Measurements from ENCODE around the gene TBX2.

The TBX2 gene

DNA sequence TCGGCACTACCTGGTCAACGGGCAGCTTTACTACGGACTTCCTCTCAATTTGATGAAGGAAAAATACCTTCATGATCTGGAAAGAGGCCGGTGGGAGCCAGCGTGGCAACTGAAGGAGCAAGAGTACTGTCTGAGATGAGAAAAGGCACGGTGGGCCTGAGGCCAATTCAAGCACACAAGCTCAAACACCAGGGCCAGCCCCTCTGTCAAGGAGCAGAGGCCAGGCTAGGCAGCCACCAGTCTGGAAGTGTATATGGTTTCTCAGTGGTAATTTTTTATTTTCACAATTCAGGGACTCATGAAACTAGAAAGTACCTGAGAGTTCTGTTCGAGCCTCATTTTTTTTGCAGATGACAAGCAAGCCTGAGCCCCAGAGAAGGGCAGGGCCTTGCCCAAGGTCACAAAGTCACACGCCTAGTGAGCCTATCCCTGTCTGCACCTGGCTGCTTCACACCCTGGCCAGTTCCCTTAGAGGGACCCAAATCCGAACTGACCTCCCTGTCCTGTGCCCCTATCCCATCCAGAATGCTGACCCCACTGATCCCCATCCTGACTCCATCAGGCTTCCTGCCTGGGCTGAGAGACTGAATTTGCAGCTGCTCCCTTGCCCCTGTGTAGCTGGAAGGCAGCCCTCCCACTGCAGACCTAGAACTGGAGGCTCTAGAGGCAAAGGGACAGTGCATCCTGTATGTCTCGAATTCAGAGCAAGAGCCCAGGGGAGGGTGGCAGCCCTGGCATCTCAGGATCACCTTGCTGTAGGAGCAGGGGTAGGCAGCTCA, 4.8 kb upstream of the TBX2 start:
- no peak for ATAC-seq
- TF ChIP-seq, protein P1, sequence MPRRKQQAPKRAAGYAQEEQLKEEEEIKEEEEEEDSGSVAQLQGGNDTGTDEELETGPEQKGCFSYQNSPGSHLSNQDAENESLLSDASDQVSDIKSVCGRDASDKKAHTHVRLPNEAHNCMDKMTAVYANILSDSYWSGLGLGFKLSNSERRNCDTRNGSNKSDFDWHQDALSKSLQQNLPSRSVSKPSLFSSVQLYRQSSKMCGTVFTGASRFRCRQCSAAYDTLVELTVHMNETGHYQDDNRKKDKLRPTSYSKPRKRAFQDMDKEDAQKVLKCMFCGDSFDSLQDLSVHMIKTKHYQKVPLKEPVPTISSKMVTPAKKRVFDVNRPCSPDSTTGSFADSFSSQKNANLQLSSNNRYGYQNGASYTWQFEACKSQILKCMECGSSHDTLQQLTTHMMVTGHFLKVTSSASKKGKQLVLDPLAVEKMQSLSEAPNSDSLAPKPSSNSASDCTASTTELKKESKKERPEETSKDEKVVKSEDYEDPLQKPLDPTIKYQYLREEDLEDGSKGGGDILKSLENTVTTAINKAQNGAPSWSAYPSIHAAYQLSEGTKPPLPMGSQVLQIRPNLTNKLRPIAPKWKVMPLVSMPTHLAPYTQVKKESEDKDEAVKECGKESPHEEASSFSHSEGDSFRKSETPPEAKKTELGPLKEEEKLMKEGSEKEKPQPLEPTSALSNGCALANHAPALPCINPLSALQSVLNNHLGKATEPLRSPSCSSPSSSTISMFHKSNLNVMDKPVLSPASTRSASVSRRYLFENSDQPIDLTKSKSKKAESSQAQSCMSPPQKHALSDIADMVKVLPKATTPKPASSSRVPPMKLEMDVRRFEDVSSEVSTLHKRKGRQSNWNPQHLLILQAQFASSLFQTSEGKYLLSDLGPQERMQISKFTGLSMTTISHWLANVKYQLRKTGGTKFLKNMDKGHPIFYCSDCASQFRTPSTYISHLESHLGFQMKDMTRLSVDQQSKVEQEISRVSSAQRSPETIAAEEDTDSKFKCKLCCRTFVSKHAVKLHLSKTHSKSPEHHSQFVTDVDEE (CRISPR knock-in tag; IDR thresholded peaks at IDR 0.05), result 0 out of 2 replicates have a peak, but pooled peaks have one; percentile 4
- TF ChIP-seq ESRRG (CRISPR knock-in tag; IDR thresholded peaks at IDR 0.05) (no peak), ZFP3 (CRISPR knock-in tag; IDR thresholded peaks at IDR 0.05) (0 out of 2 replicates have a peak, but pooled peaks have one; percentile 4), PPARA (CRISPR knock-in tag; IDR thresholded peaks at IDR 0.05; ENCODE audit: borderline replicate concordance) (no peak)
- TF ChIP-seq, protein P2, sequence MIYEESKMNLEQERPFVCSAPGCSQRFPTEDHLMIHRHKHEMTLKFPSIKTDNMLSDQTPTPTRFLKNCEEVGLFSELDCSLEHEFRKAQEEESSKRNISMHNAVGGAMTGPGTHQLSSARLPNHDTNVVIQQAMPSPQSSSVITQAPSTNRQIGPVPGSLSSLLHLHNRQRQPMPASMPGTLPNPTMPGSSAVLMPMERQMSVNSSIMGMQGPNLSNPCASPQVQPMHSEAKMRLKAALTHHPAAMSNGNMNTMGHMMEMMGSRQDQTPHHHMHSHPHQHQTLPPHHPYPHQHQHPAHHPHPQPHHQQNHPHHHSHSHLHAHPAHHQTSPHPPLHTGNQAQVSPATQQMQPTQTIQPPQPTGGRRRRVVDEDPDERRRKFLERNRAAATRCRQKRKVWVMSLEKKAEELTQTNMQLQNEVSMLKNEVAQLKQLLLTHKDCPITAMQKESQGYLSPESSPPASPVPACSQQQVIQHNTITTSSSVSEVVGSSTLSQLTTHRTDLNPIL (CRISPR knock-in tag; IDR thresholded peaks at IDR 0.05; ENCODE audit: low read depth), result no peak

DNA sequence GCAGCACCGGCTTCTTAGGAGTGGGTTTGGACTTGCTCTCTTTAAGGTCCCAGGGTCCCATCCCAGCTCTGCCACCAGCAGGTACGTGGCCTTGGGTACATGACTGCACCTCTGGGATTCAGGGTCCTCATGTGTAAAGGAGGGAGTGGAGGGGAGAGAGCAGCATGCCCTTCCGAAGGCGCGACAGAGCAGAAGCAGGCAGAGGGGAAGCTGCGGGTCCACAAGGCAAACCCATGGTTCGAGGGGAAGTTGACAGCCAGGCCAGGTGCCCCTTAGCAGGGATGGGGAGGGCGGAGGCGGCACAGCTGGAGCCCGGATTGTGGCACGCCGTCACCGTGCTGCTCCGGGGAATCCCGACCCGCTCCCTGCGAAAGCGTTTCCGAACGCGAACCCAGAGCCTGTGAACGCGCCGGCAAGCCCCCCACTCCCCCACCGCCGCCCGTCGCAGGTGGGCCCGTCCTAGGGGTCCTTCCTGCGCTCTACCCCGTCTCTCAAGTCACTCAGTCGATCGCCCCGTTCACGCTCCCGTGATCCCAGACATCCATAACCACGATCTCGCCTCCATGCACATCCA, 4.1 kb upstream of the TBX2 start:
- TF ChIP-seq OSR1 (CRISPR knock-in tag; IDR thresholded peaks at IDR 0.05) (no peak), ISL1 (CRISPR knock-in tag; IDR thresholded peaks at IDR 0.05) (no peak), BACH2 (CRISPR knock-in tag; IDR thresholded peaks at IDR 0.05; ENCODE audit: borderline replicate concordance) (no peak), ZNF8 (CRISPR knock-in tag; IDR thresholded peaks at IDR 0.05) (no peak), GLIS3 (CRISPR knock-in tag; IDR thresholded peaks at IDR 0.05) (no peak), CSDC2 (CRISPR knock-in tag; IDR thresholded peaks at IDR 0.05) (no peak), ZFP30 (CRISPR knock-in tag; IDR thresholded peaks at IDR 0.05) (no peak), TOX (CRISPR knock-in tag; IDR thresholded peaks at IDR 0.05; ENCODE audit: borderline replicate concordance) (no peak), ARNTL (CRISPR knock-in tag; IDR thresholded peaks at IDR 0.05; ENCODE audit: borderline replicate concordance, low read depth) (no peak), PPARA (CRISPR knock-in tag; IDR thresholded peaks at IDR 0.05; ENCODE audit: borderline replicate concordance) (no peak), TCF4 (CRISPR knock-in tag; IDR thresholded peaks at IDR 0.05; ENCODE audit: borderline replicate concordance) (no peak), ESRRG (CRISPR knock-in tag; IDR thresholded peaks at IDR 0.05) (no peak), ZNF565 (CRISPR knock-in tag; conservative IDR thresholded peaks at IDR 0.05; ENCODE audit: low read depth) (no peak), RARB (CRISPR knock-in tag; IDR thresholded peaks at IDR 0.05) (no peak)
- TF ChIP-seq, protein P1 (CRISPR knock-in tag; IDR thresholded peaks at IDR 0.05), result no peak
- TF ChIP-seq, protein P3, sequence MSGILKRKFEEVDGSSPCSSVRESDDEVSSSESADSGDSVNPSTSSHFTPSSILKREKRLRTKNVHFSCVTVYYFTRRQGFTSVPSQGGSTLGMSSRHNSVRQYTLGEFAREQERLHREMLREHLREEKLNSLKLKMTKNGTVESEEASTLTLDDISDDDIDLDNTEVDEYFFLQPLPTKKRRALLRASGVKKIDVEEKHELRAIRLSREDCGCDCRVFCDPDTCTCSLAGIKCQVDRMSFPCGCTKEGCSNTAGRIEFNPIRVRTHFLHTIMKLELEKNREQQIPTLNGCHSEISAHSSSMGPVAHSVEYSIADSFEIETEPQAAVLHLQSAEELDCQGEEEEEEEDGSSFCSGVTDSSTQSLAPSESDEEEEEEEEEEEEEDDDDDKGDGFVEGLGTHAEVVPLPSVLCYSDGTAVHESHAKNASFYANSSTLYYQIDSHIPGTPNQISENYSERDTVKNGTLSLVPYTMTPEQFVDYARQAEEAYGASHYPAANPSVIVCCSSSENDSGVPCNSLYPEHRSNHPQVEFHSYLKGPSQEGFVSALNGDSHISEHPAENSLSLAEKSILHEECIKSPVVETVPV (CRISPR knock-in tag; IDR thresholded peaks at IDR 0.05), result no peak
- TF ChIP-seq, protein P2 (CRISPR knock-in tag; IDR thresholded peaks at IDR 0.05; ENCODE audit: low read depth), result no peak
- TF ChIP-seq, protein P4, sequence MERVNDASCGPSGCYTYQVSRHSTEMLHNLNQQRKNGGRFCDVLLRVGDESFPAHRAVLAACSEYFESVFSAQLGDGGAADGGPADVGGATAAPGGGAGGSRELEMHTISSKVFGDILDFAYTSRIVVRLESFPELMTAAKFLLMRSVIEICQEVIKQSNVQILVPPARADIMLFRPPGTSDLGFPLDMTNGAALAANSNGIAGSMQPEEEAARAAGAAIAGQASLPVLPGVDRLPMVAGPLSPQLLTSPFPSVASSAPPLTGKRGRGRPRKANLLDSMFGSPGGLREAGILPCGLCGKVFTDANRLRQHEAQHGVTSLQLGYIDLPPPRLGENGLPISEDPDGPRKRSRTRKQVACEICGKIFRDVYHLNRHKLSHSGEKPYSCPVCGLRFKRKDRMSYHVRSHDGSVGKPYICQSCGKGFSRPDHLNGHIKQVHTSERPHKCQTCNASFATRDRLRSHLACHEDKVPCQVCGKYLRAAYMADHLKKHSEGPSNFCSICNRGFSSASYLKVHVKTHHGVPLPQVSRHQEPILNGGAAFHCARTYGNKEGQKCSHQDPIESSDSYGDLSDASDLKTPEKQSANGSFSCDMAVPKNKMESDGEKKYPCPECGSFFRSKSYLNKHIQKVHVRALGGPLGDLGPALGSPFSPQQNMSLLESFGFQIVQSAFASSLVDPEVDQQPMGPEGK (CRISPR knock-in tag; IDR thresholded peaks at IDR 0.05; ENCODE audit: borderline replicate concordance), result no peak
- TF ChIP-seq, protein P5, sequence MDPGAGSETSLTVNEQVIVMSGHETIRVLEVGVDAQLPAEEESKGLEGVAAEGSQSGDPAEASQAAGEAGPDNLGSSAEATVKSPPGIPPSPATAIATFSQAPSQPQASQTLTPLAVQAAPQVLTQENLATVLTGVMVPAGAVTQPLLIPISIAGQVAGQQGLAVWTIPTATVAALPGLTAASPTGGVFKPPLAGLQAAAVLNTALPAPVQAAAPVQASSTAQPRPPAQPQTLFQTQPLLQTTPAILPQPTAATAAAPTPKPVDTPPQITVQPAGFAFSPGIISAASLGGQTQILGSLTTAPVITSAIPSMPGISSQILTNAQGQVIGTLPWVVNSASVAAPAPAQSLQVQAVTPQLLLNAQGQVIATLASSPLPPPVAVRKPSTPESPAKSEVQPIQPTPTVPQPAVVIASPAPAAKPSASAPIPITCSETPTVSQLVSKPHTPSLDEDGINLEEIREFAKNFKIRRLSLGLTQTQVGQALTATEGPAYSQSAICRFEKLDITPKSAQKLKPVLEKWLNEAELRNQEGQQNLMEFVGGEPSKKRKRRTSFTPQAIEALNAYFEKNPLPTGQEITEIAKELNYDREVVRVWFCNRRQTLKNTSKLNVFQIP (CRISPR knock-in tag; IDR thresholded peaks at IDR 0.05; ENCODE audit: borderline replicate concordance, low read depth), result no peak
- no peak for ATAC-seq
